ENCODE results near the gene CCN2. TPM values are rescaled to one million over a fixed set of nuclear protein-coding genes. Genes with fewer than 3 reads are reported as not detected.
A peak's percentile ranks its signal among the peaks of the same experiment; 100 is the strongest.

The CCN2 gene
- total and polyA plus RNA-seq, 2 donors (not counting 1 experiment from before 2014, with no cell fraction given) = 22.8 to 216 TPM

DNA sequence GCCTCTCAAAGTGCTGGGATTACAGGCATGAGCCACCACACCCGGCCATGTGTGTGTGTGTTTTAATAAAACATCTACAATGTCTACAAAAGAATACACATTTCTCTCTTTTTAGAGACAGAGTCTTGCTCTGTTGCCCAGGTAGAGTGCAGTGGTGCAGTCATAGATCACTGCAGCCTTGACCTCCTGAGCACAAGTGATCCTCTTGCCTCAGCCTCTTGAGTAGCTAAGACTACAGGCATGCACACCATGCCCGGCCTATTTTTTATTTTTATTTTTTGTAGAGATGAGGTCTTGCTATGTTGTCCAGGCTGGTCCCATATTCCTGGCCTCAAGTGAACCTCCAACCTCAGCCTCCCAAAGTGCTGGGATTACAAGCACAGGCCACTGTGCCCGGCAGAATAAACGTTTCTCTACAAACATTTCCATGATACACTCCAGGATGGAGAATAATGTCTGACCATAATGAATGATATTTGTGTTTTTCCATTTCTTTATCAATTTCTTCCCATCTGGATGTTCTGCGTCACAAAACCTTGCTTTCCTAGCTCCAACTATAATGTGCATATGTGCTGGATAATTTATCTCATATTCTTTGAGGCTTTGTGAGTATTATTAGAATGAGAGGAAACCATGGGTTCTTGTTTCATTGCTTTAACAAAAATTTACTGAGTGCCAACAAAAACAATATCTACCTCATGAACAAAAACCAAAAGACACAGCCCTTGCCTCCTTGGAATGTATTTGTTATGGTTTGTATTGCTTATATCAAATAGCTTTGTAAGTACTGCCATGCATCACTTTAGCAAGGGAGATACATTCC is 28.6 kb upstream of the CCN2 start:
- peaks cover 9% of the 10 kb centered on the region for H3K4me1 ChIP-seq (ENCODE audit: control insufficient read depth, extremely low read depth, insufficient read depth, low read length)
- no peak overlapping the region for H3K4me3 ChIP-seq (replicated peaks in 1 of 4; ENCODE audit: control extremely low read depth in 1 of 4, insufficient read depth in 1 of 4, low read depth in 3 of 4, low read length in 4 of 4)
- H4K20me1 ChIP-seq (ENCODE audit: control insufficient read depth, extremely low read depth, insufficient read depth, low read length) = no peaks in the 10 kb centered on the region
- TF ChIP-seq, protein P1, sequence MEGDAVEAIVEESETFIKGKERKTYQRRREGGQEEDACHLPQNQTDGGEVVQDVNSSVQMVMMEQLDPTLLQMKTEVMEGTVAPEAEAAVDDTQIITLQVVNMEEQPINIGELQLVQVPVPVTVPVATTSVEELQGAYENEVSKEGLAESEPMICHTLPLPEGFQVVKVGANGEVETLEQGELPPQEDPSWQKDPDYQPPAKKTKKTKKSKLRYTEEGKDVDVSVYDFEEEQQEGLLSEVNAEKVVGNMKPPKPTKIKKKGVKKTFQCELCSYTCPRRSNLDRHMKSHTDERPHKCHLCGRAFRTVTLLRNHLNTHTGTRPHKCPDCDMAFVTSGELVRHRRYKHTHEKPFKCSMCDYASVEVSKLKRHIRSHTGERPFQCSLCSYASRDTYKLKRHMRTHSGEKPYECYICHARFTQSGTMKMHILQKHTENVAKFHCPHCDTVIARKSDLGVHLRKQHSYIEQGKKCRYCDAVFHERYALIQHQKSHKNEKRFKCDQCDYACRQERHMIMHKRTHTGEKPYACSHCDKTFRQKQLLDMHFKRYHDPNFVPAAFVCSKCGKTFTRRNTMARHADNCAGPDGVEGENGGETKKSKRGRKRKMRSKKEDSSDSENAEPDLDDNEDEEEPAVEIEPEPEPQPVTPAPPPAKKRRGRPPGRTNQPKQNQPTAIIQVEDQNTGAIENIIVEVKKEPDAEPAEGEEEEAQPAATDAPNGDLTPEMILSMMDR (conservative IDR thresholded peaks at IDR 0.05 in 1 of 2, IDR thresholded peaks at IDR 0.05 in 1 of 2; ENCODE audit: low read depth in 1 of 2, low read length in 2 of 2) = no peak
- no peak for TF ChIP-seq EZH2 (IDR thresholded peaks at IDR 0.05; ENCODE audit: low read length, missing control alignments)
- H3K9ac ChIP-seq (ENCODE audit: insufficient read depth, low read length) = no peak overlapping the region
- no peaks in the 10 kb centered on the region for H3K36me3 ChIP-seq (ENCODE audit: control insufficient read depth, insufficient read depth, low read length)
- H3K27me3 ChIP-seq (ENCODE audit: control insufficient read depth, insufficient read depth, low read length) = no peaks in the 10 kb centered on the region
- H3K9me3 ChIP-seq (ENCODE audit: control insufficient read depth, insufficient read depth, low read depth, low read length) = no peaks in the 10 kb centered on the region
- no peaks in the 10 kb centered on the region for H3K79me2 ChIP-seq (ENCODE audit: control insufficient read depth, insufficient read depth, low read length)
- no peak overlapping the region for H3K27ac ChIP-seq (ENCODE audit: insufficient read depth, low read length)
- peak overlapping the region; percentile 23 for H3K4me2 ChIP-seq (ENCODE audit: extremely low read depth, insufficient read depth, low read length)
- no peak overlapping the region for H2AFZ ChIP-seq (ENCODE audit: low read length)
- DNase-seq (ENCODE audit: low read depth in 2 of 2) = peak; percentile 91 to 100

DNA sequence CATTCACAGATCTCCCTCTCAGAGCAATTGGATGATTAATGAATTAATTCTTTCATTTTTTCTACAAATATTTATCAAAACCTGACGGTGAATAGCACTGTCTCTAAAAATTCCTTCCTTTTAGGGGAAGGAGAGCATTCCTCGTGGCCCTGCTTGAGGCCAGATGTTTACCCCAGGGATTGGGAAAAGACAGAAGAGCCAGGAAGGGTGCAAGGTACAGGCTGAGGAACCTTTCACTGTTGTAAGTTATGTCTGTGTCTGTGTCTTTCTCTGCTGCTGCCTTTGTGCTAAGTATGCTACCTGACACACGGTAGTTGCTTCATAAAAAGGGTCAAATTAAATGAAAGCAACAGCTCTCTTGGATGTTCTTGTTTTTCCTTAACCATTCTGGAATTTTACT is 27.4 kb upstream of the CCN2 start:
- Histone ChIP-seq H3K79me2 (ENCODE audit: control insufficient read depth, insufficient read depth, low read length) (no peaks in the 10 kb centered on the region), H3K9me3 (ENCODE audit: control insufficient read depth, insufficient read depth, low read depth, low read length) (no peaks in the 10 kb centered on the region), H3K9ac (ENCODE audit: insufficient read depth, low read length) (no peak overlapping the region), H3K27me3 (ENCODE audit: control insufficient read depth, insufficient read depth, low read length) (no peaks in the 10 kb centered on the region), H3K27ac (ENCODE audit: insufficient read depth, low read length) (no peak overlapping the region), H3K36me3 (ENCODE audit: control insufficient read depth, insufficient read depth, low read length) (no peaks in the 10 kb centered on the region), H3K4me2 (ENCODE audit: extremely low read depth, insufficient read depth, low read length) (no peak overlapping the region), H4K20me1 (ENCODE audit: control insufficient read depth, extremely low read depth, insufficient read depth, low read length) (no peaks in the 10 kb centered on the region), H3K4me3 (replicated peaks in 1 of 4; ENCODE audit: control extremely low read depth in 1 of 4, insufficient read depth in 1 of 4, low read depth in 3 of 4, low read length in 4 of 4) (no peak overlapping the region), H3K4me1 (ENCODE audit: control insufficient read depth, extremely low read depth, insufficient read depth, low read length) (peaks cover 9% of the 10 kb centered on the region), H2AFZ (ENCODE audit: low read length) (no peak overlapping the region)
- peak in 1 of 2 donors; percentile 16 for DNase-seq (ENCODE audit: low read depth in 2 of 2)
- no peak for TF ChIP-seq EZH2 (IDR thresholded peaks at IDR 0.05; ENCODE audit: low read length, missing control alignments)
- TF ChIP-seq, protein P1 (conservative IDR thresholded peaks at IDR 0.05 in 1 of 2, IDR thresholded peaks at IDR 0.05 in 1 of 2; ENCODE audit: low read depth in 1 of 2, low read length in 2 of 2) = no peak

DNA sequence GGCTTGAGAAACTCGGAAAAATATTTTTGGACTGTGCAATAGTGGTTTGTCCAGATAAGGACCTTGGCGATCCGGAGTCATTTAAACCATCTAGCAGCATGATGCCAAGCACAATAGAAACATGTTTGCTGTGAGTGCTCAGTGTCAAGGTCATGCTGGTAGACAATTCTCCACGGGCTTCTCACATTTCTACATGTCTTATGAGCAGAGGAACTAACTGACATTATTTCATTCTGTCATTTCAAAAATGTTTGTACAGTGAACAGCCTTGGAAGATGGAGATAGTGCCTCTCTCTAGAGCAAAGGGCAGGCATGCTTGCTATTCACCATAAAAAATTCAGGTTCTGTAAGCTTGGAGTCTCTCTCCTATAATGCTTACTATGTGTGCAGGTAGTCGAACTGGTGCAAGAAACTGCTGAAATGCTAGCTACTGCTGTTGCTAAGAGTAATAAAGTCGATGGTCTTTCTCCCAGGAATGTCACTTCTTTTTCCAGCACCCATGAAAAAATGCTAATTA is 25.4 kb upstream of the CCN2 start:
- H3K9ac ChIP-seq (ENCODE audit: insufficient read depth, low read length) = no peak overlapping the region
- H3K79me2 ChIP-seq (ENCODE audit: control insufficient read depth, insufficient read depth, low read length) = no peaks in the 10 kb centered on the region
- H4K20me1 ChIP-seq (ENCODE audit: control insufficient read depth, extremely low read depth, insufficient read depth, low read length) = no peaks in the 10 kb centered on the region
- no peak overlapping the region for H3K27ac ChIP-seq (ENCODE audit: insufficient read depth, low read length)
- H3K27me3 ChIP-seq (ENCODE audit: control insufficient read depth, insufficient read depth, low read length) = no peaks in the 10 kb centered on the region
- no peak overlapping the region for H2AFZ ChIP-seq (ENCODE audit: low read length)
- DNase-seq (ENCODE audit: low read depth in 2 of 2) = peak; percentile 45 to 92
- no peaks in the 10 kb centered on the region for H3K36me3 ChIP-seq (ENCODE audit: control insufficient read depth, insufficient read depth, low read length)
- H3K4me2 ChIP-seq (ENCODE audit: extremely low read depth, insufficient read depth, low read length) = no peak overlapping the region
- no peak for TF ChIP-seq EZH2 (IDR thresholded peaks at IDR 0.05; ENCODE audit: low read length, missing control alignments)
- TF ChIP-seq, protein P1 (conservative IDR thresholded peaks at IDR 0.05 in 1 of 2, IDR thresholded peaks at IDR 0.05 in 1 of 2; ENCODE audit: low read depth in 1 of 2, low read length in 2 of 2) = no peak
- H3K4me1 ChIP-seq (ENCODE audit: control insufficient read depth, extremely low read depth, insufficient read depth, low read length) = peaks cover 6% of the 10 kb centered on the region
- no peaks in the 10 kb centered on the region for H3K9me3 ChIP-seq (ENCODE audit: control insufficient read depth, insufficient read depth, low read depth, low read length)
- no peak overlapping the region for H3K4me3 ChIP-seq (replicated peaks in 1 of 4; ENCODE audit: control extremely low read depth in 1 of 4, insufficient read depth in 1 of 4, low read depth in 3 of 4, low read length in 4 of 4)

All from fibroblast of lung (primary cell).